Measurements from ENCODE around the gene SLC27A2. TPM values are rescaled to one million over a fixed set of nuclear protein-coding genes. Genes with fewer than 3 reads are reported as not detected.

The SLC27A2 gene
- total RNA-seq, 1 experiment from 2014 or later = 8.1 TPM

DNA sequence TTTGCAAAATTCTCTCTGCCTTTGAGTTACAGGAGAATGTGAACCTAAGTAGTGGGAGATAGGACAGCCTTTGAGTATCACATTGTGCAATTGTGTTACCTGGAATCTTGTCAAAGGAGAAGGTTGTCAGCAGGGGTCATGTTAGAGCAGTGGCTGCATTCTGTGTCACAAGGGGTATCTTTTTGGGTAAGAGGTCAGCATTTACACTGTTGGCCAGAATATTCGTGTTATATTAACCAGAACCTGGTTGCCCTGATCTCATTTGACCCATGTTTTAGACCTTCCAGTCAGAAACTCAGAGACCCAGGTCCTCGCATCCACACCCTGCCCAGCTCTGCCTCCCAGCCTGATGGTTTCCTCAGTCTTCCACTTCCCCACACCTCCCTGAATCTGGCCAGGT, 56.3 kb downstream of the SLC27A2 start:
- BruUV-seq (replicated peaks) = no TSS peak
- DNase-seq (no peak), ATAC-seq (no peak)
- no peaks in the 10 kb centered on the region for H4K20me1 ChIP-seq (ENCODE audit: low read length)
- no peak overlapping the region for H3K4me3 ChIP-seq (ENCODE audit: low read length)
- H3K9me3 ChIP-seq (ENCODE audit: low read length) = no peaks in the 10 kb centered on the region
- intact Hi-C loops (cut with micrococcal nuclease) = no loop called here
- no peaks in the 10 kb centered on the region for H3K27me3 ChIP-seq (ENCODE audit: low read length)
- no peak overlapping the region for H3K27ac ChIP-seq (ENCODE audit: low read length)
- H3F3A ChIP-seq (ENCODE audit: low read length, unreplicated experiment) = no peaks in the 10 kb centered on the region
- no peaks in the 10 kb centered on the region for H3K36me3 ChIP-seq (ENCODE audit: low read depth, low read length)
- TF ChIP-seq, protein P1, sequence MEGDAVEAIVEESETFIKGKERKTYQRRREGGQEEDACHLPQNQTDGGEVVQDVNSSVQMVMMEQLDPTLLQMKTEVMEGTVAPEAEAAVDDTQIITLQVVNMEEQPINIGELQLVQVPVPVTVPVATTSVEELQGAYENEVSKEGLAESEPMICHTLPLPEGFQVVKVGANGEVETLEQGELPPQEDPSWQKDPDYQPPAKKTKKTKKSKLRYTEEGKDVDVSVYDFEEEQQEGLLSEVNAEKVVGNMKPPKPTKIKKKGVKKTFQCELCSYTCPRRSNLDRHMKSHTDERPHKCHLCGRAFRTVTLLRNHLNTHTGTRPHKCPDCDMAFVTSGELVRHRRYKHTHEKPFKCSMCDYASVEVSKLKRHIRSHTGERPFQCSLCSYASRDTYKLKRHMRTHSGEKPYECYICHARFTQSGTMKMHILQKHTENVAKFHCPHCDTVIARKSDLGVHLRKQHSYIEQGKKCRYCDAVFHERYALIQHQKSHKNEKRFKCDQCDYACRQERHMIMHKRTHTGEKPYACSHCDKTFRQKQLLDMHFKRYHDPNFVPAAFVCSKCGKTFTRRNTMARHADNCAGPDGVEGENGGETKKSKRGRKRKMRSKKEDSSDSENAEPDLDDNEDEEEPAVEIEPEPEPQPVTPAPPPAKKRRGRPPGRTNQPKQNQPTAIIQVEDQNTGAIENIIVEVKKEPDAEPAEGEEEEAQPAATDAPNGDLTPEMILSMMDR (conservative IDR thresholded peaks at IDR 0.05; ENCODE audit: low read depth, low read length) = no peak
- TF ChIP-seq EZH2phosphoT487 (IDR thresholded peaks at IDR 0.05; ENCODE audit: borderline replicate concordance, low read length) (no peak), EZH2 (IDR thresholded peaks at IDR 0.05; ENCODE audit: low read length, unreplicated experiment) (no peak)
- H3K9ac ChIP-seq (ENCODE audit: low read length) = no peak overlapping the region
- ChIA-PET POLR2A (ENCODE audit: unreplicated experiment) (no interaction called here), CTCF (no interaction called here)
- H3K9me2 ChIP-seq (replicated peaks; ENCODE audit: low read length) = no peaks in the 10 kb centered on the region
- peaks cover 8% of the 10 kb centered on the region for H3K4me1 ChIP-seq (ENCODE audit: insufficient read depth, low read length)
- H3K79me2 ChIP-seq (ENCODE audit: low read length) = no peaks in the 10 kb centered on the region
- H3K4me2 ChIP-seq (ENCODE audit: low read length) = no peak overlapping the region
- no peak overlapping the region for H2AFZ ChIP-seq (ENCODE audit: low read length)

DNA sequence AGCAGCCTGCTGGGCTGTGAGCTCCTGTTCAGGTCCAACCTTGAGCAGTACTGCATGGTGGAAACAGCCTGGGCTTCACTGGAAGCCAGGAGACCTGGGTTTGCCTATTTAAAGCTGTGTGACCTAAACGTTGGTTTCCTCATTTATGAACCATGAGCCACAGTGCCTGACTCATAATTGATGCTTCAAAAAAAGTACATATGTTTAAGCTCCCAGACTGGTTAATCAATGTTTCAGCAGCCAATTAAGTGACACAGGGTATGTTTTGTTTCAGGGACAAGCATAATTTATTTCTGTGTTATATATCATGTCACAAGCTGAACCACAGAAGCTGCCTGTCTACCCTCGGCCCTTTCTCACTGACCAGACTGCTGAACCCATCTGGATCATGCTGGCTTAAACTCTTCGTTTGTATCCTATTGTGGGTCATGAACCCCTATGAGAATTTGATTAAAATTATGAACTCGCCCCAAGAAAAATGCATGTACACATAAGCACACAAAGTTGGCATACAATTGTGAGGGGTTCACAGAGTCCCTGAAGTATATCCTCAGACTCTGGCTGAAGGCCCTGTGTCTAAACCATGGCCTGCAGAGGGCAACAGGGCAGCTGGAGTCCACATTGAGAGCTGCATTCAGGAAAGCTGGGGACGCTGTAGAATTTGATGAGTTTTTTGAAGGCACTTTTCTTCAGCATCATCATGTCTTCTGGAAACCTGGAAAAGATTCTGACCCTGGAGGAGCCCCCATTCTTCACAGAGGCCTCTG, 59.9 kb downstream of the SLC27A2 start:
- Histone ChIP-seq H3K36me3 (ENCODE audit: low read depth, low read length) (no peaks in the 10 kb centered on the region), H3K4me3 (ENCODE audit: low read length) (no peak overlapping the region), H3K4me2 (ENCODE audit: low read length) (no peak overlapping the region), H3K27me3 (ENCODE audit: low read length) (no peaks in the 10 kb centered on the region), H4K20me1 (ENCODE audit: low read length) (no peaks in the 10 kb centered on the region), H3K79me2 (ENCODE audit: low read length) (no peaks in the 10 kb centered on the region), H3K4me1 (ENCODE audit: insufficient read depth, low read length) (peaks cover 8% of the 10 kb centered on the region), H3F3A (ENCODE audit: low read length, unreplicated experiment) (no peaks in the 10 kb centered on the region), H3K9ac (ENCODE audit: low read length) (no peak overlapping the region), H3K9me2 (replicated peaks; ENCODE audit: low read length) (no peaks in the 10 kb centered on the region), H2AFZ (ENCODE audit: low read length) (no peak overlapping the region), H3K27ac (ENCODE audit: low read length) (no peak overlapping the region), H3K9me3 (ENCODE audit: low read length) (no peaks in the 10 kb centered on the region)
- no TSS peak for BruUV-seq (replicated peaks)
- ATAC-seq (peak; percentile 20; the same call in 1 of the 2 replicates), DNase-seq (peak; percentile 36)
- TF ChIP-seq, protein P1 (conservative IDR thresholded peaks at IDR 0.05; ENCODE audit: low read depth, low read length) = 0 out of 2 replicates have a peak, but pooled peaks have one; percentile 14
- no peak for TF ChIP-seq EZH2 (IDR thresholded peaks at IDR 0.05; ENCODE audit: low read length, unreplicated experiment)
- intact Hi-C loops (cut with micrococcal nuclease) = no loop called here
- ChIA-PET POLR2A (ENCODE audit: unreplicated experiment) (no interaction called here), CTCF (no interaction called here)

DNA sequence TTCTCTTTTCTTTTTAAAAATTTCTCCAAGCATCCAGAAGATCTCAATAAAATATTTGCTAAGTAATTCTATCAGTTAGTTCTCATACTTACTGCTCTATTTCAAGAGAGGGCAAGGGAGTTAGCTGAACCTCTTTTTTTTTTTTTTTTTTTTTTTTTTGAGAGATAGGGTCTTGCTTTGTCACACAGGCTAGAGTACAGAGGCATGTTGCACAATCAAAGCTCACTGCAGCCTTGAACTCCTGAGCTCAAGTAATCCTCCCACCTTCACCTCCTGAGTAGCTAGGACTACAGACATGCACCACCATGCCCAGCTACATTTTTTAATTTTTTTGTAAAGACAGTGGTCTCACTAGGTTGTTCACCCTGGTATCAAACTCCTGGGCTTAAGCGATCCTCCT, 62.2 kb downstream of the SLC27A2 start:
- Histone ChIP-seq H3K4me2 (ENCODE audit: low read length) (no peak overlapping the region), H3K27me3 (ENCODE audit: low read length) (no peaks in the 10 kb centered on the region), H2AFZ (ENCODE audit: low read length) (no peak overlapping the region), H3F3A (ENCODE audit: low read length, unreplicated experiment) (no peaks in the 10 kb centered on the region), H4K20me1 (ENCODE audit: low read length) (no peaks in the 10 kb centered on the region), H3K9me2 (replicated peaks; ENCODE audit: low read length) (no peaks in the 10 kb centered on the region), H3K27ac (ENCODE audit: low read length) (no peak overlapping the region), H3K4me3 (ENCODE audit: low read length) (no peak overlapping the region), H3K4me1 (ENCODE audit: insufficient read depth, low read length) (peaks cover 8% of the 10 kb centered on the region), H3K9me3 (ENCODE audit: low read length) (no peaks in the 10 kb centered on the region), H3K79me2 (ENCODE audit: low read length) (no peaks in the 10 kb centered on the region), H3K36me3 (ENCODE audit: low read depth, low read length) (no peaks in the 10 kb centered on the region), H3K9ac (ENCODE audit: low read length) (no peak overlapping the region)
- no peak for DNase-seq
- ChIA-PET CTCF (no interaction called here), POLR2A (ENCODE audit: unreplicated experiment) (no interaction called here)
- BruUV-seq (replicated peaks) = no TSS peak
- ATAC-seq = no peak
- intact Hi-C loops (cut with micrococcal nuclease) = no loop called here
- TF ChIP-seq EZH2 (IDR thresholded peaks at IDR 0.05; ENCODE audit: low read length, unreplicated experiment) = no peak
- TF ChIP-seq EZH2phosphoT487 (IDR thresholded peaks at IDR 0.05; ENCODE audit: borderline replicate concordance, low read length) = no peak
- TF ChIP-seq, protein P1 (conservative IDR thresholded peaks at IDR 0.05; ENCODE audit: low read depth, low read length) = no peak

Data from PC-3 (cell line).